Activated naive CD4-positive, alpha-beta T cell treated with anti-CD3 and anti-CD28 coated beads for 36 hours (primary cell): Measurements from ENCODE around the gene SMYD2. TPM values are rescaled to one million over a fixed set of nuclear protein-coding genes. Genes with fewer than 3 reads are reported as not detected.
A peak's percentile ranks its signal among the peaks of the same experiment; 100 is the strongest.

Source experiments
- CTCF ChIA-PET: fragments of 350-600 bp; sonication (Branson Sonifier 250); formaldehyde crosslinking; loops from one replicate; lab custom pipeline; 2021; ENCODE audit warnings: antibody characterized with exemption; lab: Charles Lee
- DNase-seq: peaks from one replicate; pipeline ENCODE4 v3.0.0-alpha.2; 2020
- H3K27ac Mint-ChIP-seq: one replicate; pipeline ENCODE4 v1.8.0; 2021; ENCODE audit warnings: mild to moderate bottlenecking, mixed read lengths
- H3K27me3 Mint-ChIP-seq: one replicate; pipeline ENCODE4 v1.8.0; 2021; ENCODE audit warnings: low read depth, mixed read lengths
- H3K36me3 Mint-ChIP-seq: one replicate; pipeline ENCODE4 v1.8.0; 2021; ENCODE audit warnings: low read depth, mixed read lengths
- H3K4me1 Mint-ChIP-seq: one replicate; pipeline ENCODE4 v1.8.0; 2021; ENCODE audit warnings: low read depth, mixed read lengths
- H3K4me3 Mint-ChIP-seq: one replicate; pipeline ENCODE4 v1.8.0; 2021; ENCODE audit warnings: mild to moderate bottlenecking, moderate library complexity, mixed read lengths
- H3K9me3 Mint-ChIP-seq: one replicate; pipeline ENCODE4 v1.8.0; 2021; ENCODE audit warnings: mixed read lengths
- intact Hi-C: fragments of 100-400 bp; cut with micrococcal nuclease; formaldehyde crosslinking; loops from one replicate; pipeline ENCODE4 v1.15.1; 2023
- total RNA-seq, 2 experiments: library from RNA; stranded (reverse); gene quantifications; one replicate each; pipeline ENCODE4 v1.2.3, GENCODE V29; 2021

Gene SMYD2
- total RNA-seq, 2 experiments from 2014 or later = 33.4 to 38.4 TPM

DNA sequence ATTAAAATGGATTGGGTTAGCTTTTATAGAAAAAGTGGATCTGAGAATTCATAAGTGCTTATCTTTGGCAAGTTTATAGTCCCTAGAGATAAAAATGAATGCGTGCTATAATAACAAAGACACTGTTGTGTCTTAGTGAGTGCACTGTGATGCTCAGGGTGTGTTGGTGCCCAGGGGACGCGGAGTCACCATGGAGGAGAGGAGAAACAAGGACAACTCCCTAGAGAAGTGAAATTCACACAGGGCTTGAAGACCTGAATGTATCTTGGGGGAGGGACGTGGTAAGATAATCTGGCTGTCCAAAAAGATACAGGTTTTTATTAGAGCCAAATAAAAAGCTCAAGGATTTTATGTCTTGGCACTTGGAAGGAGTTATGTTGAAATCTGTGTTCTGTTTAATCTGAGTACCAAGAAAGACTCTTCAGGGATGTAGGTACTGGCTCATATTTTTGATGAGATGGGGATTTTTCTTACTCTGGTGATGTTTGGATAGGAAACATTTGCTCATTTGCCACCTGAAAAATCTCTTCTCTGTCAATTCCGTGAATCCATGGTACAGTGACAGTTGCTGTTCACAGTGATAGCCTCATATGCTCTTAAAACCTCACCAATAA, 9.6 kb downstream of the SMYD2 start:
- H3K9me3 Mint-ChIP-seq = no peaks in the 10 kb centered on the region
- CTCF ChIA-PET = interaction anchor here (1.4 to 2.5 kb wide), 2 partner anchors 17 to 29 kb away, joined by 3 to 11 read pairs; no protein-coding TSS in a partner anchor
- H3K4me3 Mint-ChIP-seq = no peak overlapping the region
- peaks cover 26% of the 10 kb centered on the region for H3K4me1 Mint-ChIP-seq
- H3K27me3 Mint-ChIP-seq = no peaks in the 10 kb centered on the region
- H3K36me3 Mint-ChIP-seq = peaks cover 20% of the 10 kb centered on the region
- no peak overlapping the region for H3K27ac Mint-ChIP-seq
- DNase-seq = no peak
- intact Hi-C loops = no loop called here

GRCh38 chr1:214292322-214292721, 11.4 kb downstream of the SMYD2 start:
- H3K27ac Mint-ChIP-seq = no peak overlapping the region
- no peak overlapping the region for H3K4me3 Mint-ChIP-seq
- intact Hi-C loops = no loop called here
- H3K27me3 Mint-ChIP-seq = no peaks in the 10 kb centered on the region
- DNase-seq = no peak
- H3K9me3 Mint-ChIP-seq = no peaks in the 10 kb centered on the region
- CTCF ChIA-PET = interaction anchor here (0.7 to 1.9 kb wide), 4 partner anchors 31 to 40 kb away, joined by 3 to 7 read pairs (median 4); no protein-coding TSS in a partner anchor
- peaks cover 32% of the 10 kb centered on the region for H3K4me1 Mint-ChIP-seq
- peaks cover 18% of the 10 kb centered on the region for H3K36me3 Mint-ChIP-seq

- intact Hi-C loops = no loop called here
- no peaks in the 10 kb centered on the region for H3K9me3 Mint-ChIP-seq
- no peaks in the 10 kb centered on the region for H3K27me3 Mint-ChIP-seq
- no peak overlapping the region for H3K27ac Mint-ChIP-seq
- no peak for DNase-seq
- peaks cover 20% of the 10 kb centered on the region for H3K4me1 Mint-ChIP-seq
- no peaks in the 10 kb centered on the region for H3K36me3 Mint-ChIP-seq
- no peak overlapping the region for H3K4me3 Mint-ChIP-seq
- CTCF ChIA-PET = interaction anchor here (1.0 kb wide), 1 partner anchor 34 kb away, joined by 4 read pairs; no protein-coding TSS in a partner anchor
Observed at GRCh38 chr1:214295934-214296333, 15.0 kb downstream of the SMYD2 start.

- Mint-ChIP-seq H3K27ac (no peak overlapping the region), H3K27me3 (no peaks in the 10 kb centered on the region), H3K9me3 (no peaks in the 10 kb centered on the region), H3K4me3 (no peak overlapping the region), H3K4me1 (peaks cover 24% of the 10 kb centered on the region), H3K36me3 (no peaks in the 10 kb centered on the region)
- DNase-seq = no peak
- intact Hi-C loops = no loop called here
- CTCF ChIA-PET = interaction anchor here (1.0 to 1.1 kb wide), 3 partner anchors 18 to 35 kb away, joined by 3 to 5 read pairs (median 4); no protein-coding TSS in a partner anchor
Observed at GRCh38 chr1:214296860-214297745, 16.1 kb downstream of the SMYD2 start.

DNA sequence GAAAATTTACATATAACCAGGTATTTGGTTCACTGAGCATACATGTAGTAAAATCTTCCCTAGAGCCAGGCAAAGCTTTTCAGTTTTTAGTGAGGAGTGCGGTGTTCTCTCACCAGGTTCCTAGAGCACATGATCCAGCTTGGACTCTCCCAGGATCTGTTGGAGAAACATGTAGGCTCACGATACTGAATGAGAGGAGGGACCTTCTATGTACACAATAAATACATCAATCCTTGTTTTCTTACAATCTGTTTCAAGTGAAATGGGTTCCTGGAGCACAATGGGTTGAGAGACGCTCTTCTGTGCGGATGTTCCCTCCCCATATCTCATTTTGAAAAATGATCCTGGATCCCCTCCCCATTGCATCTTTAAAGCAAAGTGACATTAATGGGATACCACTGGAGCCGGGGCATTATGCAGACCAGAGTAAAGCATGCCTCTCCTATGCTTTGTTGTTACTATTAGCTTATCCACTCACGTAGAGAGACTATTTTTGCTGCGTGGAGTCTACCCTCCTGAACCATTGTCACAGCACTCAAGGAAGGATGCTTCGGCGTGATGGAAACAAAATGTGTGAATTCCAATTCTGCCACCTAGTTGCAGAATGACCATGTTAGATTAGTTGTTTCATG, 19.3 kb downstream of the SMYD2 start:
- no peaks in the 10 kb centered on the region for H3K9me3 Mint-ChIP-seq

DNA sequence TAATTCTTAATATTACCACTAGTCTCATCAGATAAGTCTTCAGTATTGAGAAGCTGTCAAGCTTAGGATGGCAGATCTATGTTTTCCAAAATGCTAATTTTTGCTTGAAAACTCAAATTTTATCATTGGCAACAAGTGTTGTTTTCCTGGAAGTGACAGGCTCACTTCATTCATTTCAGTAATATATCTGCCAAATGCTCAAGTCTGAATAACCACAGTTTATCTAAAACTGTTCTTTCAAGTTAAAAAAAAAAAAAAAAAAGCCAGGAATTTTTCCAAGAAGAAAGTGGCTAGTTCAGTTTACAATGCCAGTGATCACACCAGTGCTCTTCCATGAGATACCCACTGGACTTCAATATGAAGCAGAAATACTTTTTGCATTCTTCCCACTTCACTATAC, 20.6 kb downstream of the SMYD2 start:
- CTCF ChIA-PET = interaction anchor here (1.3 to 2.0 kb wide), 2 partner anchors 40 kb away, joined by 4 to 9 read pairs; no protein-coding TSS in a partner anchor
- no peak for DNase-seq

More for the DNA sequence above, 19.3 kb downstream of the SMYD2 start:
- Mint-ChIP-seq H3K4me1 (peaks cover 27% of the 10 kb centered on the region), H3K27ac (no peak overlapping the region), H3K36me3 (peaks cover 2% of the 10 kb centered on the region), H3K4me3 (no peak overlapping the region), H3K27me3 (no peaks in the 10 kb centered on the region)
- CTCF ChIA-PET = interaction anchor here (1.3 kb wide), 2 partner anchors 38 to 39 kb away, joined by 4 read pairs; no protein-coding TSS in a partner anchor
- no peak for DNase-seq
- intact Hi-C loops = no loop called here

GRCh38 chr1:214303141-214303930, 22.4 kb downstream of the SMYD2 start:
- Mint-ChIP-seq H3K9me3 (no peaks in the 10 kb centered on the region), H3K4me3 (no peak overlapping the region), H3K36me3 (peaks cover 2% of the 10 kb centered on the region), H3K4me1 (peaks cover 19% of the 10 kb centered on the region), H3K27me3 (no peaks in the 10 kb centered on the region), H3K27ac (no peak overlapping the region)
- DNase-seq = no peak
- intact Hi-C loops = no loop called here
- CTCF ChIA-PET = interaction anchor here (0.8 to 2.0 kb wide), 6 partner anchors 13 to 42 kb away, joined by 3 to 9 read pairs (median 4); no protein-coding TSS in a partner anchor

More for the DNA sequence above, 20.6 kb downstream of the SMYD2 start:
- peaks cover 17% of the 10 kb centered on the region for H3K4me1 Mint-ChIP-seq
- no peak overlapping the region for H3K4me3 Mint-ChIP-seq
- H3K27me3 Mint-ChIP-seq = no peaks in the 10 kb centered on the region
- intact Hi-C loops = no loop called here
- H3K36me3 Mint-ChIP-seq = peaks cover 2% of the 10 kb centered on the region
- H3K27ac Mint-ChIP-seq = no peak overlapping the region
- H3K9me3 Mint-ChIP-seq = no peaks in the 10 kb centered on the region

DNA sequence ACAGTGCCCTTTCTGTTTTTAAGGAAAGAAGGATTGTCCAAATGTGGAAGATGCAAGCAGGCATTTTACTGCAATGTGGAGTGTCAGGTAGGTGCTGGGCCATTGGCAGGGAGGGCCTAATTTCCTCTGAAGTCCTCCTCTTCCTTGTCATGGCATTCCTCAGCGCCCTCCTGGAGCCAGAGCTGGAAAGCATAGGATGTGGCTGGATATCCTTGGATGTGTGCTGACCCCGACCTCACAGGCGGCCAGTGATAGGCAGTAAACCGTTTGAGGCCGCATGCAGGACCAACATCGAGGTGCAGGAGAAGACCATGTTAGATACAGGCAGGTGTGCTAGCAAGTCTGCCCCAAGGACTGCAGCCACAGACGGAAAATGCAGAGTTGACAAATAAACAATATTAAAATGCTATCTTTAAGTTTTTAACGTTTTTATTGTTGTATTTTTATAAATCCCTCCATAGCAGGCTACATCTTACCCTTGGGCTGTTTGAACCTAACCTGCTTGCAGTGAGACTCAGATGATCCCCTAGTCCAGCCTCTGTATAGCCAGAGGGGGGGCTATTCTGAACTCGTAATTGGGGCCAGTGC, 24.3 kb downstream of the SMYD2 start:
- no peak for DNase-seq
- intact Hi-C loops = no loop called here
- Mint-ChIP-seq H3K27me3 (no peaks in the 10 kb centered on the region), H3K27ac (no peak overlapping the region), H3K9me3 (no peaks in the 10 kb centered on the region), H3K4me1 (peaks cover 37% of the 10 kb centered on the region), H3K36me3 (peaks cover 2% of the 10 kb centered on the region), H3K4me3 (no peak overlapping the region)
- CTCF ChIA-PET = no interaction called here

DNA sequence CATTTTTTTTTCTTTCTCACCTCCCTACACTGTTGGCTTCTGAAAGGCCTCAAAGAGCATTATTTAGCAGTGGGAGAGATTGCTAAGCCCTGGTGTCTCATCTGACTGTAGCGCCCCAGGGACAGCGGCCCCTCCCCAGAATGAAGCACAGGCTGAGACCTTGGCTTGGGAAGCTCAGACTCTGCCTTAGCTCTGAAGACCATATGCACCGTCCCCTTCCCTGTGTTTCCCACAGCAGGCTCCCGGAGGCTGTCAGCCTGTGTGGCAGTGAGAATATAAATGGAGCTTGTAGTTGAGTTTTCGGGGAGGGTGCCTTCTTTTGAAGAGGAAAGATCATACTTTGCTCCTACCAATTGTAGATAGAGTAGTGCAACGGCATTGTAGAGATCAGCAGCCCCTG, 25.3 kb downstream of the SMYD2 start:
- Mint-ChIP-seq H3K9me3 (no peaks in the 10 kb centered on the region), H3K4me1 (peaks cover 43% of the 10 kb centered on the region), H3K27ac (no peak overlapping the region), H3K4me3 (no peak overlapping the region), H3K36me3 (peaks cover 2% of the 10 kb centered on the region), H3K27me3 (no peaks in the 10 kb centered on the region)
- intact Hi-C loops = no loop called here
- no peak for DNase-seq
- CTCF ChIA-PET = interaction anchor here (0.6 to 2.3 kb wide), 4 partner anchors 9 to 45 kb away, joined by 3 to 11 read pairs (median 8); no protein-coding TSS in a partner anchor

DNA sequence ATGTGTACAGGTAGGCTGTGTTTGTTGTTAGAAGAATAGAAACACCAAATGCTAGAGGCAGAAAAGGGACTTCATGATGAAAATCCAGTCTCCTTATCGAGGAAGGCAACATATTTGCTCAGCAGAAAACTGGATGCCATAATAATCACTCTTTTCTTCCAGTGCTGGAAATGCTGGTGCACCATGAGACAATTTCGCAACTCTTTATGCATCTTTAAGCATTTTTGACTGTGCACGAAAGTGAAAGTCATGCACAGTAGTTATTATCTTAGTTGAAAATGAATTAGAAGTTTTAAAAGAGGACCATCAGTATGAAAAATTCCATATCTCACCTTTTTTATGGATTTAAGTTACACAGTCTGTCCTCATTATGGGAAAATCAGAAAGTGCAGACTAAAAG, 29.1 kb downstream of the SMYD2 start:
- CTCF ChIA-PET = no interaction called here
- Mint-ChIP-seq H3K27ac (no peak overlapping the region), H3K4me3 (no peak overlapping the region), H3K9me3 (no peaks in the 10 kb centered on the region), H3K27me3 (no peaks in the 10 kb centered on the region), H3K36me3 (no peaks in the 10 kb centered on the region), H3K4me1 (peaks cover 30% of the 10 kb centered on the region)
- peak; percentile 12 for DNase-seq
- intact Hi-C loops = loop anchor here (1.0 to 5.0 kb wide), 2 partner anchors 28 to 98 kb away; no protein-coding TSS in a partner anchor
